ENCODE data around the gene MRPS21.

Gene MRPS21

DNA sequence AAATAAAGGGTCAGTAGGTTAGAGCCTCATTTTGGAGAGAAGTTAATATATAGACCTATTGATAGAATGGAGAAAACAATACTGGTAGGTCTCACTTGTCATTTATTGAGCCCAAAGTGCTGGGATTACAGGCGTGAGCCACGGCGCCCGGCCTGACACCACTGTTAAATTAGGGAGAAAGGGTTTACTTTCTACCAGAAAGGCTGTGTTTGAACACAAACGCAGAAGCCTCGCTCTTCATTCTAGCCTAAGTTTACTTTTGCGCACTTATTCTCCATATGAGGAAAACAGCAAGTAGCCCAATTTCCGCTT, 27.0 kb downstream of the MRPS21 start:
- no peaks in the 10 kb centered on the region for H3K9me3 ChIP-seq (ENCODE audit: severe bottlenecking)
- H3K4me3 ChIP-seq (ENCODE audit: severe bottlenecking), result peak overlapping the region; percentile 43
- DNase-seq (ENCODE audit: low spot score), result no peak
- peak overlapping the region; percentile 62 for H3K27ac ChIP-seq (ENCODE audit: poor library complexity, severe bottlenecking)
- no peaks in the 10 kb centered on the region for H3K4me1 ChIP-seq (ENCODE audit: insufficient read depth, poor library complexity, severe bottlenecking)
- H3K27me3 ChIP-seq (ENCODE audit: insufficient read depth, poor library complexity, severe bottlenecking), result no peaks in the 10 kb centered on the region
- peaks cover 16% of the 10 kb centered on the region for H3K36me3 ChIP-seq (ENCODE audit: low read depth)
- ATAC-seq (ENCODE audit: low read depth), result no peak
- TF ChIP-seq, protein P1, sequence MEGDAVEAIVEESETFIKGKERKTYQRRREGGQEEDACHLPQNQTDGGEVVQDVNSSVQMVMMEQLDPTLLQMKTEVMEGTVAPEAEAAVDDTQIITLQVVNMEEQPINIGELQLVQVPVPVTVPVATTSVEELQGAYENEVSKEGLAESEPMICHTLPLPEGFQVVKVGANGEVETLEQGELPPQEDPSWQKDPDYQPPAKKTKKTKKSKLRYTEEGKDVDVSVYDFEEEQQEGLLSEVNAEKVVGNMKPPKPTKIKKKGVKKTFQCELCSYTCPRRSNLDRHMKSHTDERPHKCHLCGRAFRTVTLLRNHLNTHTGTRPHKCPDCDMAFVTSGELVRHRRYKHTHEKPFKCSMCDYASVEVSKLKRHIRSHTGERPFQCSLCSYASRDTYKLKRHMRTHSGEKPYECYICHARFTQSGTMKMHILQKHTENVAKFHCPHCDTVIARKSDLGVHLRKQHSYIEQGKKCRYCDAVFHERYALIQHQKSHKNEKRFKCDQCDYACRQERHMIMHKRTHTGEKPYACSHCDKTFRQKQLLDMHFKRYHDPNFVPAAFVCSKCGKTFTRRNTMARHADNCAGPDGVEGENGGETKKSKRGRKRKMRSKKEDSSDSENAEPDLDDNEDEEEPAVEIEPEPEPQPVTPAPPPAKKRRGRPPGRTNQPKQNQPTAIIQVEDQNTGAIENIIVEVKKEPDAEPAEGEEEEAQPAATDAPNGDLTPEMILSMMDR (IDR thresholded peaks at IDR 0.05; ENCODE audit: poor library complexity, severe bottlenecking), result no peak

DNA sequence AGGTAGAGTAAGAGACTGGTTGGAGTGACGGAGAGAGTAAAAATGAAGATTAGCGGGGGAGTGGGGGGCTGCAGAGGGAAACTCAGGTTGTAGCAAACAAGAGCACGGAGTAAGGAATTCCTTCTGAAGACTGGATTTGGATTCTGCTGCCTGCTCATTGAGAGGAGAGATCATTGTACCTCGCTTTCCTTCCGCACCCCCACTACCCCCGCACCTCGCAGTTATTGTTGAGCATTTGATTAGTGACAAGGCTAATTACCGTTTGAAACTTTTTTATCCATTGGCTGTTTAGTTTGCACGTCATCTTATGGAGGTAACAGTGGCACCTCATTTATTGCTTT, 28.1 kb downstream of the MRPS21 start:
- Histone ChIP-seq H3K27me3 (ENCODE audit: insufficient read depth, poor library complexity, severe bottlenecking) (no peaks in the 10 kb centered on the region), H3K9me3 (ENCODE audit: severe bottlenecking) (no peaks in the 10 kb centered on the region), H3K27ac (ENCODE audit: poor library complexity, severe bottlenecking) (peak overlapping the region; percentile 62), H3K4me3 (ENCODE audit: severe bottlenecking) (peak overlapping the region; percentile 43), H3K36me3 (ENCODE audit: low read depth) (peaks cover 28% of the 10 kb centered on the region), H3K4me1 (ENCODE audit: insufficient read depth, poor library complexity, severe bottlenecking) (no peaks in the 10 kb centered on the region)
- DNase-seq (ENCODE audit: low spot score) (no peak), ATAC-seq (ENCODE audit: low read depth) (peak; percentile 5; the same call in 1 of the 3 replicates)
- TF ChIP-seq, protein P1 (IDR thresholded peaks at IDR 0.05; ENCODE audit: poor library complexity, severe bottlenecking), result no peak

DNA sequence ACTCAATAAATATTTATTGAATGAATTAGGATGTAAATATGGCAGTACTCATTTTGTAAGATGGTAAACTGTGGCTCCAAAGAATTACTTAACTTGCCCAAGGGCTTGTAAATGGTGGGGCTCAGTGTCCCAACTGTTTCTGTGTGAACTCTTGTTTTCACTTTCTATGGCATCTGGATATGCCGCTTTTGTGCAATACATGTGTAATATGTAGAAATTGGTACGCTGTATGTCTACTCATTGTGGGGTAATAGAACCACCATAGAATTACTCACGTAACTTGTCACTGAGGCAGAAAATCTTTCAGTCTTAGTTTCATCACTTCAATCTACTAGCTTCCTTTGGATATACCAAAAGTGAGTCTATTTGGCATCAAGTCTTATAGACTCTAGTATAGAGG, 28.6 kb downstream of the MRPS21 start:
- H3K4me3 ChIP-seq (ENCODE audit: severe bottlenecking), result peak overlapping the region; percentile 43
- H3K27ac ChIP-seq (ENCODE audit: poor library complexity, severe bottlenecking), result peak overlapping the region; percentile 62
- no peak for ATAC-seq (ENCODE audit: low read depth)
- TF ChIP-seq, protein P1 (IDR thresholded peaks at IDR 0.05; ENCODE audit: poor library complexity, severe bottlenecking), result no peak
- DNase-seq (ENCODE audit: low spot score), result no peak
- H3K9me3 ChIP-seq (ENCODE audit: severe bottlenecking), result no peaks in the 10 kb centered on the region
- H3K36me3 ChIP-seq (ENCODE audit: low read depth), result peaks cover 33% of the 10 kb centered on the region
- H3K27me3 ChIP-seq (ENCODE audit: insufficient read depth, poor library complexity, severe bottlenecking), result no peaks in the 10 kb centered on the region
- no peaks in the 10 kb centered on the region for H3K4me1 ChIP-seq (ENCODE audit: insufficient read depth, poor library complexity, severe bottlenecking)

DNA sequence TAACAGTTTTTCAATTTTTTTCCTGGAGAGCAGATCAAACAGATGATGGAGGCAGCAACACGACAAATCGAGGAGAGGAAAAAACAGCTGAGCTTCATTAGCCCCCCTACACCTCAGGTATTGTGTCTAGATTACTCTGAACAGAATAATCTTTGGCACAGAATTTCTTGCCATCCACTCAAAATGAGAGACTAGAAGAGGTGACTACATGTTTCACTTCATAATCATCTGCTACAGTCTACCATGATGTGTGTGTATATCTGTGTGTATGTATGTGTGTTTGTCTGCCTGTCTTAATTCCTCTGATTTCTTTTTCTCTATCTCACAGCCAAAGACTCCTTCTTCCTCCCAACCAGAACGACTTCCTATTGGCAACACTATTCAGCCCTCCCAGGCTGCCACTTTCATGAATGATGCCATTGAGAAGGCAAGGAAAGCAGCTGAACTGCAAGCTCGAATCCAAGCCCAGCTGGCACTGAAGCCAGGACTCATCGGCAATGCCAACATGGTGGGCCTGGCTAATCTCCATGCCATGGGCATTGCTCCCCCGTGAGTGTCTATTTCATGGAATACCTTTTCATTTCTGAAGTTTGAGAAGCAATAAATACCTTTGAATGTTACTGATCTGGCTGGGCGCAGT, 39.1 kb downstream of the MRPS21 start:
- Histone ChIP-seq H3K4me3 (ENCODE audit: severe bottlenecking) (no peak overlapping the region), H3K27me3 (ENCODE audit: insufficient read depth, poor library complexity, severe bottlenecking) (no peaks in the 10 kb centered on the region), H3K9me3 (ENCODE audit: severe bottlenecking) (no peaks in the 10 kb centered on the region), H3K36me3 (ENCODE audit: low read depth) (peaks cover 95% of the 10 kb centered on the region), H3K27ac (ENCODE audit: poor library complexity, severe bottlenecking) (no peak overlapping the region), H3K4me1 (ENCODE audit: insufficient read depth, poor library complexity, severe bottlenecking) (no peaks in the 10 kb centered on the region)
- ATAC-seq (ENCODE audit: low read depth) (no peak), DNase-seq (ENCODE audit: low spot score) (no peak)
- TF ChIP-seq, protein P1 (IDR thresholded peaks at IDR 0.05; ENCODE audit: poor library complexity, severe bottlenecking), result no peak

DNA sequence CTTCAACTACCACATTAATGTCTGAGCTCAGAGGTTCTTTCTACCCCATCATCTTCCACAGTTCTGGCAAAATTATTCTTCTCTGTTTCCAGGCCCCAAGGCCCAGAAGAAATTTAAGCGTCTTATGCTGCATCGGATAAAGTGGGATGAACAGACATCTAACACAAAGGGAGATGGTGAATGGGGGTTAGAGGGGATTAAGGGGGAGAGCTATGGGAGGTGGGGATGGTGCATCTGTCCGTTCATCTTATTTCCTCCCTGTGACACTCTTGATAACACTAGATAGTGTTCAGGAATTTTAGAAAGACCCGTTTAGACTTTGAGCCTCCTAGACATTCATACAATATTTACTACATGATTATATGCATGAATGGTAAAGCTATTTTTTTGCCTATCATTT, 52.7 kb downstream of the MRPS21 start:
- H3K27me3 ChIP-seq (ENCODE audit: insufficient read depth, poor library complexity, severe bottlenecking), result no peaks in the 10 kb centered on the region
- no peak for ATAC-seq (ENCODE audit: low read depth)
- no peak overlapping the region for H3K27ac ChIP-seq (ENCODE audit: poor library complexity, severe bottlenecking)
- no peaks in the 10 kb centered on the region for H3K9me3 ChIP-seq (ENCODE audit: severe bottlenecking)
- peaks cover 92% of the 10 kb centered on the region for H3K36me3 ChIP-seq (ENCODE audit: low read depth)
- no peak overlapping the region for H3K4me3 ChIP-seq (ENCODE audit: severe bottlenecking)
- TF ChIP-seq, protein P1 (IDR thresholded peaks at IDR 0.05; ENCODE audit: poor library complexity, severe bottlenecking), result no peak
- H3K4me1 ChIP-seq (ENCODE audit: insufficient read depth, poor library complexity, severe bottlenecking), result no peaks in the 10 kb centered on the region
- no peak for DNase-seq (ENCODE audit: low spot score)

All from RWPE2 (cell line).